CD4-positive, alpha-beta memory T cell (primary cell): ENCODE measurements around the gene SLC10A1. TPM values are rescaled to one million over a fixed set of nuclear protein-coding genes. Genes with fewer than 3 reads are reported as not detected.

Experiments
- CTCF ChIA-PET: fragments of 350-600 bp; sonication (Branson Sonifier 250); formaldehyde crosslinking; loops from one replicate; lab custom pipeline; 2021; ENCODE audit warnings: inconsistent platforms; ENCODE audit not compliant: partially characterized antibody; lab: Charles Lee
- POLR2A ChIA-PET: fragments of 350-600 bp; sonication (Branson Sonifier 250); formaldehyde crosslinking; loops from one replicate; lab custom pipeline; 2021; ENCODE audit not compliant: partially characterized antibody; lab: Charles Lee
- DNase-seq, 5 donors: peaks; one replicate each; pipeline versions ENCODE4 v3.0.0 to v3.0.0-alpha.2; 2020 to 2022; ENCODE audit warnings: mixed read lengths in 1 of 5
- H3K27ac ChIP-seq: one replicate; pipeline ENCODE4 v1.7.0; 2013; ENCODE audit warnings: low read depth, low read length
- H3K27me3 ChIP-seq: 2 replicates; pipeline ENCODE4 v1.7.0; 2013; ENCODE audit warnings: mild to moderate bottlenecking, low read length, moderate library complexity; ENCODE audit not compliant: insufficient read depth
- H3K36me3 ChIP-seq: 2 replicates; pipeline ENCODE4 v1.7.0; 2013; ENCODE audit warnings: mild to moderate bottlenecking, low read length, moderate library complexity; ENCODE audit not compliant: insufficient read depth
- H3K4me1 ChIP-seq: 2 replicates; pipeline ENCODE4 v1.7.0; 2013; ENCODE audit warnings: mild to moderate bottlenecking, low read length, moderate library complexity; ENCODE audit not compliant: insufficient read depth
- H3K4me3 ChIP-seq, 2 donors: one replicate each; pipeline ENCODE4 v1.7.0; 2013; ENCODE audit warnings: low read length in 2 of 2, mild to moderate bottlenecking in 1 of 2
- H3K9me3 ChIP-seq, 2 donors: one replicate each; pipeline ENCODE4 v1.7.0; 2013; ENCODE audit warnings: low read length in 2 of 2, control low read depth in 1 of 2; ENCODE audit not compliant: control insufficient read depth in 1 of 2
- H3K27ac Mint-ChIP-seq, 7 donors: one replicate each; pipeline ENCODE4 v1.8.0; 2020 to 2021; ENCODE audit warnings: mixed read lengths in 7 of 7, mild to moderate bottlenecking in 6 of 7, inconsistent platforms in 3 of 7, moderate library complexity in 3 of 7
- H3K27me3 Mint-ChIP-seq, 2 donors: one replicate each; pipeline ENCODE4 v1.8.0; 2020 to 2021; ENCODE audit warnings: mixed read lengths in 2 of 2
- H3K36me3 Mint-ChIP-seq, 2 donors: one replicate each; pipeline ENCODE4 v1.8.0; 2020 to 2021; ENCODE audit warnings: mixed read lengths in 2 of 2, inconsistent platforms in 1 of 2, mild to moderate bottlenecking in 1 of 2
- H3K4me1 Mint-ChIP-seq, 4 donors: one replicate each; pipeline ENCODE4 v1.8.0; 2020 to 2021; ENCODE audit warnings: mixed read lengths in 4 of 4, mild to moderate bottlenecking in 1 of 4
- H3K4me3 Mint-ChIP-seq, 8 donors: one replicate each; pipeline ENCODE4 v1.8.0; 2020 to 2021; ENCODE audit warnings: mixed read lengths in 8 of 8, mild to moderate bottlenecking in 7 of 8, moderate library complexity in 6 of 8, inconsistent platforms in 3 of 8
- H3K9me3 Mint-ChIP-seq, 8 donors: one replicate each; pipeline ENCODE4 v1.8.0; 2020 to 2021; ENCODE audit warnings: mixed read lengths in 8 of 8, mild to moderate bottlenecking in 5 of 8, inconsistent platforms in 3 of 8, moderate library complexity in 1 of 8
- intact Hi-C: fragments of 100-400 bp; cut with micrococcal nuclease; formaldehyde crosslinking; loops from one replicate; pipeline ENCODE4 v1.15.1; 2023
- polyA plus RNA-seq, 2 donors: library from polyadenylated mRNA; unstranded; fragments of 300-500 nt; fragmentation: Illumina TruSeq; gene quantifications; one replicate each; pipeline ENCODE4 v1.2.3, GENCODE V29; 2021
- total RNA-seq, 2 experiments: library from RNA; stranded (reverse); gene quantifications; one replicate each; pipeline ENCODE4 v1.2.3, GENCODE V29; 2021

Gene SLC10A1
- total and polyA plus RNA-seq, 4 experiments from 2014 or later: not detected

DNA sequence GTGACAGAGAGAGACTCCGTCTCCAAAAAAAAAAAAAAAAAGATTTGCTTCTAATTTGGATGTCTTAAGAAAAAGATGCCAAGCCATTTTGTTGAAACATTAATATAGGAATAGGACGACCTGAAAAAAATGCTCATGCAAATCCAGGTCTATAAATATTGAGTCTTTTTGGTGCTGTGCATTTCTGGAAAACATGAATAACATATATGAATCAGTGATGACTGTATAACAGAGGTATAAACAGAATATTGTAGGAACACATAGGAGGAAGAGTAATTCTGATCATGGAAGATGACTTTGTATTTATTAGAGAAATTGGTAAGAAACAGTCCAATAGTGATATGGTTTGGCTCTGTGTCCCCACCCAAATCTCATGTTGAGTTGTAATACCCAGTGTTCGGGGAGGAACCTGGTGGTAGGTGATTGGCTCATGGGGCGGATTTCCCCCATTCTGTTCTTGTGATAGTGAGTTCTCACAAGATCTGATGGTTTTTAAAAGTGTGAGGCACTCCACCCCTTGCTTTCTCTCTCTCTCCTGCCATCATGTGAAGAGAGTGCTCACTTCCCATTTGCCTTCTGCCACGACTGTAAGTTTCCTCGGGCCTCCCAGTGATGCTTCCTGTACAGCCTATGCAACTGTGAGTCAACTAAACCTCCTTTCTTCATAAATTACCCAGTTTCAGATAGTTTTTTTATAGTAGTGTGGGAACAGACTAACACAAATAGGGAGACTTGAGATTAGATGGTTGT lies 33.1 kb downstream of the SLC10A1 start:
- Mint-ChIP-seq H3K4me3 (no peak overlapping the region), H3K9me3 (peaks cover 0 to 15% (median 0%) of the 10 kb centered on the region in 8 donors), H3K4me1 (peaks cover 26 to 54% (median 35%) of the 10 kb centered on the region in 4 donors), H3K27me3 (no peaks in the 10 kb centered on the region), H3K27ac (peak overlapping the region in 5 of 7 donors; percentile 43 to 72 (median 55)), H3K36me3 (peaks cover 19 to 25% of the 10 kb centered on the region in 2 donors)
- POLR2A ChIA-PET: interaction anchor here (0.6 kb wide), 1 partner anchor 153 kb away, joined by 5 read pairs; the partner anchor contains the start of gene SUSD6
- H3K9me3 ChIP-seq: no peaks in the 10 kb centered on the region
- intact Hi-C loops: loop anchor here (10.0 kb wide), 1 partner anchor 591 kb away; the partner anchor contains the start of gene COX16
- DNase-seq: no peak
- peaks cover 20% of the 10 kb centered on the region for H3K4me1 ChIP-seq
- no peak overlapping the region for H3K27ac ChIP-seq
- CTCF ChIA-PET: no interaction called here
- no peaks in the 10 kb centered on the region for H3K27me3 ChIP-seq
- H3K36me3 ChIP-seq: peaks cover 11% of the 10 kb centered on the region
- H3K4me3 ChIP-seq: no peak overlapping the region

DNA sequence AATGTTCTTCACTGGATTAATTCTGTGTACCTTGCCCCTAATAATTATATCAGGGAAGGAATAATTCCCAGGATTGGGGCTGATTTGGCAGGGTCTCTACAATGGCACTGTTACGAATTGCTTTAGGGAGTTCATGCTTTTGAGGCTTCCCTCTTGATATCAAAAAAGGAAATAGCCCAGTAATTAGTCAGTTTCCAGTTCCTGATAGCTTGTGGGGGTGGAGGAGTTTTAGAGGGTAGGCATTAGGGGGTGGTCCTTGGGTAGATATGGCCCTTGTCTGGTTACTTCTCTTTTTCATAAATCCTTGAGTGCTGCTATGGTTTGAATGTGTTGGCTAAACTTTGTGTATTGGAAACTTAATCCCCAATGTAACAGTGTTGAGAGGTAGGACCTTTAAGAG lies 36.2 kb downstream of the SLC10A1 start:
- Histone ChIP-seq H3K36me3 (no peaks in the 10 kb centered on the region), H3K4me1 (peaks cover 8% of the 10 kb centered on the region), H3K9me3 (no peaks in the 10 kb centered on the region), H3K4me3 (no peak overlapping the region), H3K27ac (no peak overlapping the region), H3K27me3 (no peaks in the 10 kb centered on the region)
- peaks cover 11 to 27% (median 13%) of the 10 kb centered on the region in 4 donors for H3K4me1 Mint-ChIP-seq
- intact Hi-C loops: loop anchor here (10.0 kb wide), 1 partner anchor 594 kb away; the partner anchor contains the start of gene COX16
- no peak overlapping the region for H3K4me3 Mint-ChIP-seq
- no peaks in the 10 kb centered on the region for H3K27me3 Mint-ChIP-seq
- no peak for DNase-seq
- H3K36me3 Mint-ChIP-seq: no peaks in the 10 kb centered on the region
- H3K9me3 Mint-ChIP-seq: peaks cover 0 to 2% (median 0%) of the 10 kb centered on the region in 8 donors
- H3K27ac Mint-ChIP-seq: no peak overlapping the region
- ChIA-PET CTCF (no interaction called here), POLR2A (no interaction called here)

DNA sequence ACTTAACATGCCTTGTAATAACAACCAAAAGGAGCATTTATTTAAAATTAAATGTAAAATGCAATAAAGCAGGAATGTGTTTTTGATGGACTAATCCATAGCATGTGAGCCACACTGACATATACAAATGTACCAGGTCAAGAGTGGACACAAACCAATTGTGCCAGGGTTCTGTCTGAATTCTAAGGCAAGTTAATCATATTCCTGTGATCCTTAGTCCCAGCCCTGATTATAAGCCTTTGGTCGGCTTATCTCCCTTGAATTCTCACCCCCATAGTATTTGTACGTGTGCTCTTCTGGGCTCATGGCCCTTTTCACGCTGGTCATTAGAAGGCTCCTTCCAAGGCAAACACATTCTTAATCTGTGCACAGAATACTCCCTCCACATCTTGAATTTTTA lies 40.7 kb downstream of the SLC10A1 start:
- ChIA-PET CTCF (no interaction called here), POLR2A (interaction anchor here (3.7 kb wide), 1 partner anchor 11 kb away, joined by 35 read pairs; the partner anchor contains the start of gene SRSF5)
- peaks cover 14% of the 10 kb centered on the region for H3K4me1 ChIP-seq
- DNase-seq: no peak
- H3K36me3 ChIP-seq: no peaks in the 10 kb centered on the region
- H3K27ac ChIP-seq: no peak overlapping the region
- H3K9me3 Mint-ChIP-seq: no peaks in the 10 kb centered on the region
- intact Hi-C loops: no loop called here
- no peaks in the 10 kb centered on the region for H3K27me3 Mint-ChIP-seq
- no peak overlapping the region for H3K4me3 ChIP-seq
- H3K27me3 ChIP-seq: no peaks in the 10 kb centered on the region
- H3K27ac Mint-ChIP-seq: no peak overlapping the region
- H3K36me3 Mint-ChIP-seq: no peaks in the 10 kb centered on the region
- peaks cover 7 to 12% (median 11%) of the 10 kb centered on the region in 4 donors for H3K4me1 Mint-ChIP-seq
- H3K9me3 ChIP-seq: no peaks in the 10 kb centered on the region
- no peak overlapping the region for H3K4me3 Mint-ChIP-seq

DNA sequence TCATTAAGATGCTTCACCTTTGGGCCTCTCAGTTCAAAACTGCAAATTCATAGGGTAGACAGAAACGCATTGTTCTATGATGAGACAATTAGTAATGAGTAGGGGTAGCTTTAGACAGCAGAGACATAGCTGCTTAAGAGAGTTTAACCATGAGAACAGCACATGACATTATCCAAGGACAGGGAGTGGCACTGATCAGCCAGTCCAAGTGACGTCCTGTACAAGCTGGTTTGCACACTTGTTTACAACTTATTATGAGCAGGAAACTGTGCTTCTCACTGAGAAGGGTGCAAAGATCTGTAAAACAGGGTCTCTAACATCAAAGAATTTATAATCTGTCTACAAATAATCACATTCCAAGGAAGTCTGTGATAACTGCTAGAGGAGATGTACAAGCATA lies 41.3 kb downstream of the SLC10A1 start:
- no peaks in the 10 kb centered on the region for H3K27me3 Mint-ChIP-seq
- no peak overlapping the region for H3K4me3 ChIP-seq
- DNase-seq: no peak
- H3K4me1 ChIP-seq: peaks cover 14% of the 10 kb centered on the region
- no peaks in the 10 kb centered on the region for H3K9me3 ChIP-seq
- POLR2A ChIA-PET: interaction anchor here (3.7 kb wide), 1 partner anchor 11 kb away, joined by 35 read pairs; the partner anchor contains the start of gene SRSF5
- H3K27ac ChIP-seq: no peak overlapping the region
- H3K27ac Mint-ChIP-seq: peak overlapping the region in 3 of 7 donors; percentile 1 to 75 (median 58)
- H3K27me3 ChIP-seq: no peaks in the 10 kb centered on the region
- intact Hi-C loops: no loop called here
- no peaks in the 10 kb centered on the region for H3K36me3 Mint-ChIP-seq
- no peaks in the 10 kb centered on the region for H3K36me3 ChIP-seq
- H3K4me1 Mint-ChIP-seq: peaks cover 7 to 12% (median 10%) of the 10 kb centered on the region in 4 donors
- no peaks in the 10 kb centered on the region for H3K9me3 Mint-ChIP-seq
- CTCF ChIA-PET: interaction anchor here (1.3 to 1.8 kb wide), 2 partner anchors 11 to 26 kb away, joined by 4 to 5 read pairs; partner anchors contain the start of gene SRSF5
- peak overlapping the region in 4 of 8 donors; percentile 12 to 40 (median 27) for H3K4me3 Mint-ChIP-seq

DNA sequence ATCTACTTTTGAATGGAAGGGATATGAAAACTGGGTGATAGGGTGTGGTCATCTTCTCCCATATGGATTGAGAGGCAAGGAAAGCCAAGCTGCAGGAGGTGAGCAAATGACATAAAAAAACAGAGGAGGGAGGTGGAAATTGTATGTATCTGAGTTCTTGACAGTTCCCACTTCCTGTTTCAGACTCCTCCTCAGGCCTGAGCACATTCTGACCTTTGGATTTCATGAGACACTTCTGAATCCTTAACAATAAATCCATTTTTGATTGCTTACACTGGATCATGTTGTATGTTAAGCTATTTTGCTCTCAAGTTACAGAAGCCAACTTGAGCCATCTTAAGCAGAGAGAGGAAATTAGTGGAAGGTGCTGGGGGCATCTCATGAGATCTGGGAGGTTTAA lies 41.7 kb downstream of the SLC10A1 start:
- Histone ChIP-seq H3K4me3 (no peak overlapping the region), H3K9me3 (no peaks in the 10 kb centered on the region), H3K27me3 (no peaks in the 10 kb centered on the region), H3K36me3 (no peaks in the 10 kb centered on the region), H3K27ac (no peak overlapping the region), H3K4me1 (peaks cover 14% of the 10 kb centered on the region)
- Mint-ChIP-seq H3K9me3 (no peaks in the 10 kb centered on the region), H3K27ac (peak overlapping the region in 3 of 7 donors; percentile 1 to 75 (median 58)), H3K36me3 (no peaks in the 10 kb centered on the region), H3K4me1 (peaks cover 7 to 12% (median 10%) of the 10 kb centered on the region in 4 donors), H3K27me3 (no peaks in the 10 kb centered on the region), H3K4me3 (peak overlapping the region in 2 of 8 donors; percentile 27 to 40)
- intact Hi-C loops: no loop called here
- DNase-seq: no peak
- ChIA-PET POLR2A (interaction anchor here (3.7 kb wide), 1 partner anchor 12 kb away, joined by 35 read pairs; the partner anchor contains the start of gene SRSF5), CTCF (interaction anchor here (1.3 to 1.8 kb wide), 2 partner anchors 12 to 26 kb away, joined by 4 to 5 read pairs; partner anchors contain the start of gene SRSF5)

DNA sequence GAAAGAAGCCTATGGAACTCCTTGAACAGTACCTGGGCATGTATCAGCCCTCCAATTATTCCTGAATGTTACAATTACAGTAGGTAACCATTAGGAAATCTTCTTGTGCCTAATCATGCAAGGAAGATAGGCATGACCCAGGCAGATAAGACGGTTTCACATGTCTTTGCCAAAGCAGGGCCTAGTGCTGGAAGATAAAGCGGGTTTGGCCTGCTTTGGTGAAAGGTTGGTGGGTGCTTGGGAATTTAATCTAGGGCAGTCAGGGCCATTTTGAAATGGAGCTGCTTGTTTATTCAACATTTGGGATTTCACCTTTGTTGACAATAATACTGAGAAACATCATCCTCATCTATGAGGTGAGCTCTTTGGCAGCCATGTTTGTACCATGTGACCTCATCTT lies 42.6 kb downstream of the SLC10A1 start:
- Mint-ChIP-seq H3K36me3 (no peaks in the 10 kb centered on the region), H3K9me3 (no peaks in the 10 kb centered on the region), H3K27me3 (no peaks in the 10 kb centered on the region), H3K4me1 (peaks cover 7 to 12% (median 10%) of the 10 kb centered on the region in 4 donors), H3K4me3 (no peak overlapping the region), H3K27ac (peak overlapping the region in 1 of 7 donors; percentile 65)
- DNase-seq: no peak
- Histone ChIP-seq H3K27me3 (no peaks in the 10 kb centered on the region), H3K4me1 (peaks cover 14% of the 10 kb centered on the region), H3K9me3 (no peaks in the 10 kb centered on the region), H3K36me3 (no peaks in the 10 kb centered on the region), H3K4me3 (no peak overlapping the region), H3K27ac (no peak overlapping the region)
- intact Hi-C loops: no loop called here
- CTCF ChIA-PET: interaction anchor here (1.3 to 1.8 kb wide), 2 partner anchors 13 to 25 kb away, joined by 4 to 5 read pairs; partner anchors contain the start of gene SRSF5
- POLR2A ChIA-PET: interaction anchor here (3.7 kb wide), 1 partner anchor 13 kb away, joined by 35 read pairs; the partner anchor contains the start of gene SRSF5

DNA sequence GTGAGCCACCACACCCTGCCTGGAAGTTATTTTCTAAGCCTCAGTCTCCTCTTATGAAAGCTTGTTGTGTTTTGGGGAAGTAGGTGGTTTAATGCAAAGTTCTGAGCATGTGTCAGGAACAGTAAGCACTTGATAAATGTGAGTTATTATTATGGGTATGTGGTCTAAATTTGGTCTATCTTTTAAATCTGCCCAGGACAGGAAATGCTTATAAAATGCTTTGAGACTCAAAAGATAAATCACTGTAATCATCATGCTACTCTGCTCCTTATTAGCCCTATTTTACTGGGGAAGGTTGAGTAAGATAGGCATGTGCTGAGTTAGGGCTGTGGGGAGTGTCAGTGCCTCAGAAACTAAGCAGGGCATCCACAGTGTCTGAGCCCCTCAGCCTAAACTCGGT lies 43.2 kb downstream of the SLC10A1 start:
- intact Hi-C loops: no loop called here
- no peak overlapping the region for H3K4me3 Mint-ChIP-seq
- no peak overlapping the region for H3K27ac Mint-ChIP-seq
- H3K36me3 Mint-ChIP-seq: no peaks in the 10 kb centered on the region
- H3K4me1 Mint-ChIP-seq: peaks cover 7 to 12% (median 10%) of the 10 kb centered on the region in 4 donors
- CTCF ChIA-PET: no interaction called here
- H3K27me3 Mint-ChIP-seq: no peaks in the 10 kb centered on the region
- no peaks in the 10 kb centered on the region for H3K9me3 ChIP-seq
- H3K27ac ChIP-seq: no peak overlapping the region
- no peak for DNase-seq
- H3K9me3 Mint-ChIP-seq: no peaks in the 10 kb centered on the region
- no peaks in the 10 kb centered on the region for H3K27me3 ChIP-seq
- peaks cover 14% of the 10 kb centered on the region for H3K4me1 ChIP-seq
- no peak overlapping the region for H3K4me3 ChIP-seq
- POLR2A ChIA-PET: no interaction called here
- no peaks in the 10 kb centered on the region for H3K36me3 ChIP-seq
